IMR-90 (cell line): ENCODE results near the gene FYB2. TPM values are rescaled to one million over a fixed set of nuclear protein-coding genes. Genes with fewer than 3 reads are reported as not detected.

ENCODE experiments used
- ATAC-seq: fragments of 200-7000 bp; cut with Tn5 transposase; 2 replicates; pipeline ENCODE4 v1.9.1; 2020; ENCODE audit warnings: low read depth, mild to moderate bottlenecking, moderate library complexity
- BruUV-seq: library from RNA; stranded (reverse); fragments of 400-500 nt; replicated peaks from 2 replicates; lab custom pipeline; 2021; lab: Mats Ljungman, UMichigan
- CTCF ChIA-PET: fragments of 300-600 bp; formaldehyde crosslinking; extraction: SDS; loops from one replicate; lab custom pipeline; 2021; ENCODE audit warnings: antibody characterized with exemption; lab: Yijun Ruan, JAX
- POLR2A ChIA-PET: fragments of 300-600 bp; sonication (Branson Sonifier 250); formaldehyde crosslinking; loops from one replicate; lab custom pipeline; 2022; ENCODE audit warnings: antibody characterized with exemption; ENCODE audit not compliant: unreplicated experiment; lab: Charles Lee
- DNase-seq: peaks from one replicate; pipeline ENCODE4 v3.0.0; 2013
- H2AFZ ChIP-seq: replicated peaks from 2 replicates; pipeline ENCODE3; 2013; ENCODE audit warnings: low read length, mild to moderate bottlenecking; ENCODE audit not compliant: poor library complexity
- H2AK5ac ChIP-seq: 2 replicates; pipeline ENCODE4 v1.6.1; 2013; ENCODE audit warnings: low read depth, low read length, inconsistent platforms
- H2AK9ac ChIP-seq: replicated peaks from 2 replicates; pipeline ENCODE3; 2013; ENCODE audit warnings: mild to moderate bottlenecking, low read depth, low read length, moderate library complexity; ENCODE audit not compliant: poor library complexity
- H2BK120ac ChIP-seq: 2 replicates; pipeline ENCODE4 v1.6.1; 2013; ENCODE audit warnings: low read depth, low read length, inconsistent platforms
- H2BK15ac ChIP-seq: 3 replicates; pipeline ENCODE4 v1.6.1; 2013; ENCODE audit warnings: low read depth, low read length, inconsistent platforms
- H2BK20ac ChIP-seq: 2 replicates; pipeline ENCODE4 v1.6.1; 2013; ENCODE audit warnings: low read depth, mild to moderate bottlenecking, inconsistent platforms, low read length, moderate library complexity
- H2BK5ac ChIP-seq: 2 replicates; pipeline ENCODE4 v1.6.1; 2013; ENCODE audit warnings: mild to moderate bottlenecking, low read depth, low read length, inconsistent platforms; ENCODE audit not compliant: poor library complexity, severe bottlenecking
- H3K14ac ChIP-seq: replicated peaks from 2 replicates; pipeline ENCODE4 v1.6.1; 2013; ENCODE audit warnings: low read depth, low read length, inconsistent platforms
- H3K18ac ChIP-seq: 2 replicates; pipeline ENCODE4 v1.6.1; 2013; ENCODE audit warnings: low read depth, low read length, control low read depth
- H3K23ac ChIP-seq: 2 replicates; pipeline ENCODE4 v1.6.1; 2013; ENCODE audit warnings: low read depth, low read length, inconsistent platforms
- H3K27ac ChIP-seq: 2 replicates; pipeline ENCODE4 v1.5.1; 2013; ENCODE audit warnings: mild to moderate bottlenecking, control low read depth, low read length; ENCODE audit not compliant: insufficient read depth
- H3K27me3 ChIP-seq: 2 replicates; pipeline ENCODE4 v1.6.1; 2013; ENCODE audit warnings: low read length; ENCODE audit not compliant: control insufficient read depth, insufficient read depth
- H3K36me3 ChIP-seq: 2 replicates; pipeline ENCODE4 v1.6.1; 2013; ENCODE audit warnings: low read length, mixed read lengths; ENCODE audit not compliant: control insufficient read depth, insufficient read depth
- H3K4ac ChIP-seq: 2 replicates; pipeline ENCODE4 v1.6.1; 2013; ENCODE audit warnings: low read depth, low read length, inconsistent platforms
- H3K4me1 ChIP-seq: 2 replicates; pipeline ENCODE4 v1.6.1; 2013; ENCODE audit warnings: low read length, mixed read lengths; ENCODE audit not compliant: control insufficient read depth, insufficient read depth
- H3K4me2 ChIP-seq: 2 replicates; pipeline ENCODE4 v1.6.1; 2013; ENCODE audit warnings: low read depth, mild to moderate bottlenecking, control low read depth, low read length, moderate library complexity
- H3K4me3 ChIP-seq: 2 replicates; pipeline ENCODE4 v1.5.1; 2013; ENCODE audit warnings: low read depth, mild to moderate bottlenecking, control low read depth, low read length, moderate library complexity; ENCODE audit not compliant: insufficient read depth
- H3K56ac ChIP-seq: 2 replicates; pipeline ENCODE4 v1.6.1; 2013; ENCODE audit warnings: low read length, inconsistent platforms; ENCODE audit not compliant: insufficient read depth; ENCODE audit errors: extremely low read depth
- H3K79me1 ChIP-seq, 2 experiments: 2 replicates each; pipeline ENCODE4 v1.6.1; 2013; ENCODE audit warnings: low read length in 2 of 2, inconsistent platforms in 1 of 2, low read depth in 1 of 2
- H3K9ac ChIP-seq: 2 replicates; pipeline ENCODE4 v1.6.1; 2013; ENCODE audit warnings: low read depth, low read length, control low read depth
- H3K9me1 ChIP-seq: 2 replicates; pipeline ENCODE4 v1.6.1; 2013; ENCODE audit warnings: low read length, inconsistent platforms; ENCODE audit not compliant: insufficient read depth
- H3K9me3 ChIP-seq: 2 replicates; pipeline ENCODE4 v1.6.1; 2013; ENCODE audit warnings: low read length; ENCODE audit not compliant: control insufficient read depth, insufficient read depth
- H4K20me1 ChIP-seq: 2 replicates; pipeline ENCODE4 v1.6.1; 2013; ENCODE audit warnings: low read length, inconsistent platforms; ENCODE audit not compliant: insufficient read depth
- H4K5ac ChIP-seq: 2 replicates; pipeline ENCODE4 v1.6.1; 2013; ENCODE audit warnings: mild to moderate bottlenecking, low read depth, low read length, control low read depth
- H4K8ac ChIP-seq, 2 experiments: 2 replicates each; pipeline ENCODE4 v1.6.1; 2013; ENCODE audit warnings: low read depth in 2 of 2, low read length in 2 of 2, control low read depth in 1 of 2, inconsistent platforms in 1 of 2
- H4K91ac ChIP-seq: 2 replicates; pipeline ENCODE4 v1.6.1; 2013; ENCODE audit warnings: low read depth, low read length, inconsistent platforms; ENCODE audit not compliant: insufficient read depth
- BHLHE40 ChIP-seq: fragments of 150-350 bp; IDR thresholded peaks from 2 replicates; pipeline ENCODE4 v1.6.1; 2016; ENCODE audit warnings: mild to moderate bottlenecking, low read depth, low read length
- CHD1 ChIP-seq: IDR thresholded peaks from 2 replicates; pipeline ENCODE4 v1.6.1; 2012; ENCODE audit warnings: low read depth, low read length, improper control_type of control experiment
- MAFK ChIP-seq: IDR thresholded peaks from 2 replicates; pipeline ENCODE4 v1.6.1; 2012; ENCODE audit warnings: low read depth, low read length, improper control_type of control experiment
- WGBS, 2 experiments: methylation state at CpG; one replicate each; pipeline versions ENCODE4 v1.1.5 to v1.1.7; 2013; ENCODE audit warnings: missing lambda C conversion rate in 2 of 2; ENCODE audit not compliant: insufficient read length in 1 of 2; ENCODE audit errors: extremely low coverage in 2 of 2; 5-methylcytosine and 5-hydroxymethylcytosine counted together
- dilution Hi-C: fragments of 300-500 bp; cut with HindIII; formaldehyde crosslinking; loops from one replicate; pipeline ENCODE4 v1.14.3; 2018; ENCODE audit warnings: low sequenced_read_pairs; ENCODE audit not compliant: unreplicated experiment
- in situ Hi-C: fragments of 300-500 bp; cut with MboI; formaldehyde crosslinking; loops from 3 replicates; pipeline ENCODE4 v1.14.3; 2019; ENCODE audit warnings: low sequenced_read_pairs, inconsistent platforms, mixed read lengths
- intact Hi-C: fragments of 100-400 bp; cut with micrococcal nuclease; formaldehyde crosslinking; loops from 2 replicates; pipeline ENCODE4 v1.10.0; 2022
- polyA plus RNA-seq, 3 experiments: library from polyadenylated mRNA; depleted of rRNA; stranded (reverse); fragments of >200 nt; gene quantifications; 2 replicates each; pipeline ENCODE4 v1.2.3, GENCODE V29; 2012; ENCODE audit warnings: low replicate concordance in 1 of 3
- total RNA-seq: library from RNA; depleted of rRNA; stranded (reverse); fragments of >200 nt; gene quantifications from 2 replicates; pipeline ENCODE4 v1.2.3, GENCODE V29; 2012

Gene FYB2
- total and polyA plus RNA-seq, 2 of the 4 experiments (the other 2 are of a cell fraction) = under 0.01 TPM; not detected in 1

DNA sequence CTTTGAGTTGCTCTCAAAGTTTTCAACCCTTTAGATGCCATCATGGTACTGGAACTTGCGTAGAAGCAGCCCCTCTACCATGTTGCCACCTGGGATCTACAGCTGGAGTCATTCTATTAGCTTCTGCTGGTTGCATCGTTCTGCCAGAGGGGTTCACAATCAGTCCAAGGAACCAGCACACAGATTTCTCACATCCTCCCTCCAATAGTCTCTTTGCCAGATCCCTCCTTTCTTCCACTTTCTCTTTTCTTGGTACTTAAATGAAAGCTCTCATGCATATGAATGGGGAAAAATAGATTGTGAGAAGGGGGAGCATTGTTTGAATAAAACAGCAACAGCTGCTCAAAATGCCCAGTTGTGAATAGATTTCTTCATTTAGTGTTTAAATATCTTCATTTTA is 31.2 kb upstream of the FYB2 start:
- Histone ChIP-seq H3K23ac (no peak overlapping the region), H3K9me1 (no peaks in the 10 kb centered on the region), H3K18ac (no peak overlapping the region), H2BK120ac (no peak overlapping the region), H3K36me3 (no peaks in the 10 kb centered on the region), H3K4me3 (no peak overlapping the region), H3K9me3 (no peaks in the 10 kb centered on the region), H2AFZ (no peak overlapping the region), H3K27me3 (no peaks in the 10 kb centered on the region), H2BK5ac (no peak overlapping the region), H3K56ac (no peak overlapping the region), H4K5ac (no peak overlapping the region), H4K20me1 (no peaks in the 10 kb centered on the region), H3K9ac (no peak overlapping the region), H2AK9ac (no peak overlapping the region), H3K79me1 (no peaks in the 10 kb centered on the region), H3K4me2 (no peak overlapping the region), H2BK20ac (no peak overlapping the region), H4K8ac (no peak overlapping the region), H3K14ac (no peak overlapping the region), H3K27ac (no peak overlapping the region), H2BK15ac (no peak overlapping the region), H3K4ac (no peak overlapping the region), H2AK5ac (no peak overlapping the region), H3K4me1 (no peaks in the 10 kb centered on the region), H4K91ac (no peak overlapping the region)
- dilution Hi-C loops (no loop called here), intact Hi-C loops (no loop called here), in situ Hi-C loops (no loop called here)
- POLR2A ChIA-PET = no interaction called here
- TF ChIP-seq BHLHE40 (no peak), MAFK (no peak), CHD1 (no peak)
- WGBS, 2 experiments = no CpG with 5 or more reads among the region's 2 CpGs
- CTCF ChIA-PET = interaction anchor here (1.2 kb wide), 1 partner anchor 9 kb away, joined by 3 read pairs; no protein-coding TSS in a partner anchor
- DNase-seq (no peak), ATAC-seq (no peak)
- BruUV-seq = no TSS peak
